Mesothelial cell of epicardium (in vitro differentiated cells): ENCODE results near the gene DYSF. TPM values are rescaled to one million over a fixed set of nuclear protein-coding genes. Genes with fewer than 3 reads are reported as not detected.

ENCODE experiments used
- DNase-seq, 2 experiments: peaks; one replicate each; pipeline ENCODE4 v3.0.0; 2021; ENCODE audit warnings: low spot score in 2 of 2; ENCODE audit not compliant: unreplicated experiment in 2 of 2
- H3K27ac Mint-ChIP-seq: 2 replicates; pipeline ENCODE4 v1.8.0; 2021; ENCODE audit warnings: mixed read lengths
- H3K27me3 Mint-ChIP-seq: 2 replicates; pipeline ENCODE4 v1.8.0; 2021; ENCODE audit warnings: low read depth, mixed read lengths
- H3K36me3 Mint-ChIP-seq: 2 replicates; pipeline ENCODE4 v1.8.0; 2021; ENCODE audit warnings: mixed read lengths
- H3K4me1 Mint-ChIP-seq: 2 replicates; pipeline ENCODE4 v1.8.0; 2021; ENCODE audit warnings: mixed read lengths
- H3K4me3 Mint-ChIP-seq: 2 replicates; pipeline ENCODE4 v1.8.0; 2021; ENCODE audit warnings: mild to moderate bottlenecking, moderate library complexity, mixed read lengths
- H3K9me3 Mint-ChIP-seq: 2 replicates; pipeline ENCODE4 v1.8.0; 2021; ENCODE audit warnings: mixed read lengths
- CTCF ChIP-seq: fragments of 200-600 bp; sonication (generic); IDR thresholded peaks from one replicate; pipeline ENCODE4 v1.5.0; 2021; ENCODE audit warnings: antibody characterized with exemption; ENCODE audit not compliant: unreplicated experiment
- total RNA-seq: library from RNA; stranded (reverse); gene quantifications from 3 replicates; pipeline ENCODE4 v1.2.1, GENCODE V29; 2021

The DYSF gene
- total RNA-seq, 1 donor from 2014 or later = 0.96 TPM

GRCh38 chr2:71568103-71568502 is 114.7 kb downstream of the DYSF start:
- H3K27me3 Mint-ChIP-seq = no peaks in the 10 kb centered on the region
- H3K9me3 Mint-ChIP-seq = no peaks in the 10 kb centered on the region
- TF ChIP-seq CTCF = no peak
- peaks cover 11% of the 10 kb centered on the region for H3K4me1 Mint-ChIP-seq
- DNase-seq = no peak
- H3K27ac Mint-ChIP-seq = no peak overlapping the region
- H3K36me3 Mint-ChIP-seq = no peaks in the 10 kb centered on the region
- no peak overlapping the region for H3K4me3 Mint-ChIP-seq

GRCh38 chr2:71570511-71570910 is 117.2 kb downstream of the DYSF start:
- Mint-ChIP-seq H3K36me3 (no peaks in the 10 kb centered on the region), H3K4me1 (peaks cover 11% of the 10 kb centered on the region), H3K27me3 (no peaks in the 10 kb centered on the region), H3K27ac (no peak overlapping the region), H3K9me3 (no peaks in the 10 kb centered on the region), H3K4me3 (no peak overlapping the region)
- DNase-seq = no peak
- no peak for TF ChIP-seq CTCF

DNA sequence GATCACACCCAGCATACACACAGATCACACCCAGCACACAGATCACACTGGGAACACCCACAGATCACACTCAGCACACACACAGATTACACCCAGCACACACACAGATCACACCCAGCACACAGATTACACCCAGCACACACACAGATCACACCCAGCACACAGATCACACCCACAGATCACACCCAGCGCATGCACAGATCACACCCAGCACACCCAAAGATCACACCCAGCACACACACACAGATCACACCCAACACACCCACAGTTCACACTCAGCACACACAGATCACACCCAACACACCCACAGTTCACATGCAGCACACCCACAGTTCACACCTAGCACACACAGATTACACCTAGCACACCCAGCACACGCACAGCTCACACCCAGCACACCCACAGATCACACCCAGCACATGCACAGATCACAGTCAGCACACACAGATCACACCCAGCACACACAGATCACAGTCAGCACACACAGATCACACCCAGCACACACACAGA is 117.6 kb downstream of the DYSF start:
- H3K9me3 Mint-ChIP-seq = no peaks in the 10 kb centered on the region
- no peak for TF ChIP-seq CTCF
- no peak for DNase-seq
- no peaks in the 10 kb centered on the region for H3K36me3 Mint-ChIP-seq
- H3K27ac Mint-ChIP-seq = no peak overlapping the region
- H3K27me3 Mint-ChIP-seq = no peaks in the 10 kb centered on the region
- no peak overlapping the region for H3K4me3 Mint-ChIP-seq
- peaks cover 6% of the 10 kb centered on the region for H3K4me1 Mint-ChIP-seq

- Mint-ChIP-seq H3K36me3 (no peaks in the 10 kb centered on the region), H3K9me3 (no peaks in the 10 kb centered on the region), H3K27me3 (no peaks in the 10 kb centered on the region), H3K4me1 (peaks cover 1% of the 10 kb centered on the region), H3K4me3 (no peak overlapping the region), H3K27ac (no peak overlapping the region)
- no peak for TF ChIP-seq CTCF
- no peak for DNase-seq
Observed at GRCh38 chr2:71571945-71572344, 118.6 kb downstream of the DYSF start.

GRCh38 chr2:71575966-71576365 is 122.6 kb downstream of the DYSF start:
- Mint-ChIP-seq H3K9me3 (no peaks in the 10 kb centered on the region), H3K27me3 (no peaks in the 10 kb centered on the region), H3K4me1 (peaks cover 2% of the 10 kb centered on the region), H3K4me3 (no peak overlapping the region), H3K36me3 (no peaks in the 10 kb centered on the region), H3K27ac (no peak overlapping the region)
- DNase-seq = no peak
- no peak for TF ChIP-seq CTCF

- Mint-ChIP-seq H3K4me3 (no peak overlapping the region), H3K27me3 (no peaks in the 10 kb centered on the region), H3K36me3 (no peaks in the 10 kb centered on the region), H3K9me3 (no peaks in the 10 kb centered on the region), H3K4me1 (peaks cover 2% of the 10 kb centered on the region), H3K27ac (no peak overlapping the region)
- no peak for TF ChIP-seq CTCF
- DNase-seq = no peak
Observed at GRCh38 chr2:71576541-71576940, 123.2 kb downstream of the DYSF start.
